T1000 (cell line): ENCODE data around the gene RBM26.
"Not testable (repeated sequence)": the region's sequence is repeated elsewhere in the genome, so short reads cannot be mapped to it uniquely, and the experiment has no call there.

Source experiments
- DNase-seq: peaks from one replicate; lab custom pipeline; 2025; ENCODE audit warnings: mixed read lengths; lab: John Stamatoyannopoulos, UW

RBM26 gene

DNA sequence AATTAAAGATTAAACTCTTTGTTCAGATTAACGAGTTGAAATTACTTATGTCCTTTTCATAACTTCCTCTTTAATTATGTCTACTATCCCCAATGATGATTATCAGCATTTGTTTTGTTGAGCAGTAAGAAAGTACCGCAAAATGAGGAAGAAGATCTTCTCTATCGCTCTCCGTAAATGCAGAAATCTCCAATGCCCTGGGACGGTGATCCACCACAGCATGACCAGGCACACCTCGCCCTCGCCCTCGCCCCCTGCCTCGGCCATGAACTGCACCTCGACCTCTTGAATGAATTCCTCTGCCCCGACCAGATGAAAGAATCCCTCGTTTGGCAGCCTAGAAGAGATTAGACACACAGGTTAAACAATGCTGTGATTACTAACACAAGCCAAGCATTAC, 69.1 kb downstream of the RBM26 start:
- no peak for DNase-seq

DNA sequence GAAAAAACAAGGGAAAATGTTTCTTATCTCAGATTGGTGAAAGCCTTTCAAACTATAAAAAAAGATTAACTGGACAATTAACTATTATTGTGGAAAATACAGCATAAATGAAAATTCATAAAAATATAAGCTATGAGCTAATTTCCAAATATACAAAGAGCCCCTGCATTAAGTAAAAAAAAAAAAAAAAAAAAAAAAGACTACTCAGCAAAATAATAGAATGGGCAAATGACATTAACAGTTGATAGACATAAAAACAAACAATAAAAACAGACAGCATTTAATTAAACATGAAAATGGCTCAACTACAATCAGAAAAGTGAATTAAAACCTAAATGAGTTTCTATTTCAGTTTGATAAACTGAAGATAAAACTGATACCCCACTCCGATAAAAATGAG, 77.5 kb downstream of the RBM26 start:
- DNase-seq = no peak

DNA sequence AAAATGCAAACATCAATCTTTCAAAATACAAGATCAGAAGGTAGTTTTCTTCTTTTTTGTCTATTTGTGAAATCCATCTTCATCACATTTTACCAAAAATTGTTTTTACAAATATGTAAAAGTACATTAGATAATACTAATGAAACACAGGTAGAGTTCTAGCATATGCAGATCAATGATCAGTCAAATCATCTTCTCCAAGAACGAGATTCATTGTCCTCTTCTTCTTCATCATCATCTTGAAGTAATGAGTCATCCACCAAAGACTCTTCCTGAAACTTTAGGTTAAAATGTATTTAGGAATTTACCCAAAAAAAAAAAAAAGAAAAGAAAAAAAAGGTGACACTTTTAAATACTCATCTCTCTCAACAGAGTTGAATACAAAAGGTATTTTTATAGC, 85.6 kb downstream of the RBM26 start:
- no peak for DNase-seq

DNA sequence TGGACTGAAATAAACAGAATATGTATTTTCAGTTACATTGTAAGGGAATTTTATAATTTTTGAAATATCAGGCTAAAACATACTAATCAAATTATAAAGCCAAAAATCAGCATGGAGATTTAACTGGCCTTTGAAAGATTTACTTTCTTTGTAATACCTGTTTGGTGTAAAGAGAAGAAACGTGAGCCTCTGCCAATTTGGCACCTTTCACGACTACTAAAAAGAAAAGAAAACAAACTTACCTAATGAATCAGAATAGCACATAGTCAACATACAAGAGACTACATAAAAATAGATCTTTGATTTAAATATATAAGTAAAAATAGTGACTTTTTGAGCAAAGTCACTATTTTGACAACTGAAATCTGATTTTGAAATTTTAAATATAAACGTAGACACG, 87.4 kb downstream of the RBM26 start:
- no peak for DNase-seq

DNA sequence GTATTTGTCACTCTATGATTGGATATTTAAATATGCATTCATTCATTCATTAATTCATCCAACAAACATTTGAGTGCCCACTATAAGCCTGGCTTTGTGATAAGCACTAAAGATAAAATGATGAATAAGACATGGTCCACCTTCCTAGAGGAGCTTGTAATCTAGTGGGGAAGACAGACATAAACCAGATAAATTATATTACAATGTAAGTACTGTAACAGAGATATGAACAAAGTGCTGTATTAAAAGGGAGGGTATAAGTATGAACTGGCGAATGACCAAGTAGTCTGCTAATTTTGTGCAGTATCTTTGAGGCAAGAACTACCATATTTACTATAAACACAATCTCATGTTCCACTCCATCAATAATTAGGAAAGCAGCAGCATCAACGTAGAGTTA, 88.2 kb downstream of the RBM26 start:
- no peak for DNase-seq

DNA sequence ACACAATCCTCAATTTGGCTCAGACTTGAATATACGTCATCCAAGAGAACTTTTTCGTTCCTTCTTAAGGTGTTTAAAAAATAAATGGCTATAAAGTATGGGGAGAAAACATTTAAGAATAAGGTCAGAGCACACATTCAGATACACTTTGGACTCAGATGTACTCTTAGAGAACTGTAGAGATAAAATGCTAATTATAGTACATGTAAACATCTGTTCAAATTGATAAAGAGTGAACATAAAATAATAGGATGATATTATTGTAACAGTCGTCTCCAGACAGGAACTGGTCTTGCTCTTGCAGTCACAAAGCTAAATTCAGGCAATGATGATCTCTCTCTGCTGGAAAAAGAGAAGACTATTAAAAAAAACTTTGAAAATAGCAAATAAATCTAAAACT, 91.4 kb downstream of the RBM26 start:
- DNase-seq = no peak

DNA sequence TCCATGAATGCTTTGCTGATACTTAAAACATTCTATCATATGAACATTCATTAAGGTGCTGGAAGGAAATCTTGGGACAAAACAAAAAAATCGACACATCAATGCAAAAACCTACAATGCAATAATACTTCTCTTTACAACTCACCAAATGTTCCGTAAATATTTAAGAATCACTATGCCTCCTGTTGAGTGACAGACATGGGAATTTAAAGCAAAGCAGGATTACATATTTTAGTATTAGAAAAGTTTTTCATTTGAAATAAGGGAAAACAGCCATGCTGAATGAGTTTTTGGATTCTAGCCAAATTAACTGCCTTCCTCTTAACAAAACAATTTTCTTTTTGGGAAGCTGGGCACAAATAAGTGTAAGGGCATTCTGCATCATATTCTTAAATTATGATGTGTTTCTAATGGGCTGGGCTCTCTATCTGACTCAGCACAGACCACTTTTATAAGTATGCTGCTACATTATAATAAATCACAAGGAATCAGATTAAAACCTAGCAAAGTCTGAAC, 93.7 kb downstream of the RBM26 start:
- no peak for DNase-seq

DNA sequence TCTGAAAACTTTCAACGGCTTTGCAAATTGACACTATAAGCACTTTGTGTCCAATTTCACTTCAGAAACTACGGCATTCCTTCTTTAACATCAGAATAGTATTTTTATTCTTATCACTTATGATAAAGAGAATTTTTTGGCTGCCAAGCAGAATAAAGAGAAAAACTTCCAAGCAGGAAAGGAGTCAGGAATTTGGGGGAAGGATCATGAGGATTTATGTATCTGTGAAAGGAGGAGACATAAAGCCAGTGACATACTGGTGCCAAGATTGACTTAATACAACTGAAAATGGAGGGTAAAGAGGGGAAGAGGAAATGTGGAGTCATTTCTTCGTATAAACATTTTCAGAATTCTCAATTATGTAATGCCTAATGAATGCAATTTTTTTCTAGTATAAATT, 94.7 kb downstream of the RBM26 start:
- DNase-seq = no peak

DNA sequence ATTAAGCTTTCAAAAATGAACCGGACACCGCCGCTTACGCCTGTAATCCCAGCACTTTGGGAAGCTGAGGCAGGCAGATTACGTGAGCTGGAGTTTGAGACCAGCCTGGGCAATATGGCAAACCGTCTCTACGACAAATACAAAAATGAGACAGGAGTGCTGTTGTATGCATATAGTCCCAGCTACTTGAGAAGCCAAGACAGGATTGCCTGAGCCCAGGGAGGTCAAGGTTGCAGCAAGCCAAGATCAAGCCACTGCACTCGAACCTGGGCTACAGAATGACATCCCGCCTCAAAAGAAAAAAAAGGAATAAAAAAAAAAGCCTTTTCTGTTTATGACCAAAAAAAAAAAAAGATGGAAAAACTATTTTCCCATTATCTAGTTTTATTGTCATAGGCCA, 96.4 kb downstream of the RBM26 start:
- DNase-seq = no peak

DNA sequence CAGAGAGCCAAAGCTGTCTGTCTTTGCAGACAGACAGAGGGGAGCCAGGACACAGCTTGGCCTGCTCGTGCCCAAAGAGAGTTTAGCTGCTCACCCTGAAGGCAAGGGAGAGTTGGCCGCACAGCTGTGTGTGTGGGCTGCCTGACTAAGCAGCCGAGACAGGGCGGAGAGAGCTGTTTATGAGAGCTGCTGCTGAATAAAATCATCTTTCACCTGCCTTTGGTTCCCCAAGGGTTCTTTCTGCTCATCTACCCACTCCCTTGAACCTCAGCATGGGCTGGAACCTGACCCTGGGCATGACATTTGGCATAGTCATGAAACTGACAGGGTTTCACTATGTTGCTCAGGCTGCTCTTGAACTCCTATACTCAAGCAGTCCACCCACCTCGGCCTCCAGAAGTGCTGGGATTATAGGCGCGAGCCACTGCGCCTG, 98.2 kb downstream of the RBM26 start:
- no peak for DNase-seq

DNA sequence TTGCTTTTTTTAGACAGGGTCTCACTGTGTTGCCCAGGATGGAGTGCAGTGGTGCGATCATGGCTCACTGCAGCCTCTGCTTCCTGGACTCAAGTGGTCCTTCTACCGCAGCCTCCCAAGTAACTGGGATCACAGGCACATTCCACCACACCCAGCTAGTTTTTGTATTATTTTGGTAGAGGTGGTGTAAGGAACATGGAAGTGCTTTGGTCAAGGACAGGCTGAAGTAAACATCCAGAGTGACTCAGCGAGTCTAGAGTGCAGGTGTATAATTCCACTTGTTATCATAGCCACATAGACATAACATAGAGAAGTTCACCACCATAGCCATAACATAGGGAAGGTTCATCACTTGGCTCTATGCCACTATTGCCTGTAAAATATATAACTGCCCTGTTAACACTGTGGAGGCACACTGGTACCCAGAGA, 98.6 kb downstream of the RBM26 start:
- DNase-seq = no peak

DNA sequence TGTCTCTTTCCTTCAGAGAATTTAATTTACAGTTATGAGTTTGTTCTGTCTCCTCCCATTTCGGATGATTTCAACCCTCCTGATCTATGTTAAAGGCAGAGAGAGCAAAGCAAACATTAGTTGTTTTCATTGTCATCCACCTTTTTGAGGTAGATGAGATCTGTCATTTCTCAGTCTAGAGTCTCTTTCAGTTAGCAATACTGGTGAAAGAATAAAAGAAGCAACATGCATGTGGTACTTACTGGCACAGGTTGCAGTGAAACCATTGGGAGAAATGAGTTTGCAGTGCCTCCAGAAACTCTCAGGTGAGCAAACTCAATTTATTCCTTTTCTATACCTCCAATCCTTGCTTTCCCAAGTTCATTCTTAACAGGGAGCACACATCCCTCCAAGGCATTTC, 99.4 kb downstream of the RBM26 start:
- no peak for DNase-seq

DNA sequence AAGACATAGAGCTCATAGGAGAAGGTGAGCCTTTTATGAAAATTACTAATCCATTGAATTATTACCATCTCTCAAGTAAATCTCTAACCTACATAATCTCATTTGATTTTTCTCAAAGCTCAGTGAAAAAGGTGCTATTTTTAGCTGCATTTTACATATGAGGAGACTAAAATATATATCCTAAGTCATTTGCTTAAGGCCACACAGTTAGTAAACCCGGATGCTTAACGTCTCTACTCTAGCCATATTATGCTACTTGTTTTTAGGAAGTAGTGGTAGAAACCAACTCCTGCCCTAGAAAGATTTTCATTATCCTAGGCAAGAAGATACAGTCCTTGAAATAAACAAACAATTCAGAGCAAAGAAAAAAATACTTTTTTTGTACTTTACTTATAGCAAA, 108.9 kb downstream of the RBM26 start:
- DNase-seq = no peak

DNA sequence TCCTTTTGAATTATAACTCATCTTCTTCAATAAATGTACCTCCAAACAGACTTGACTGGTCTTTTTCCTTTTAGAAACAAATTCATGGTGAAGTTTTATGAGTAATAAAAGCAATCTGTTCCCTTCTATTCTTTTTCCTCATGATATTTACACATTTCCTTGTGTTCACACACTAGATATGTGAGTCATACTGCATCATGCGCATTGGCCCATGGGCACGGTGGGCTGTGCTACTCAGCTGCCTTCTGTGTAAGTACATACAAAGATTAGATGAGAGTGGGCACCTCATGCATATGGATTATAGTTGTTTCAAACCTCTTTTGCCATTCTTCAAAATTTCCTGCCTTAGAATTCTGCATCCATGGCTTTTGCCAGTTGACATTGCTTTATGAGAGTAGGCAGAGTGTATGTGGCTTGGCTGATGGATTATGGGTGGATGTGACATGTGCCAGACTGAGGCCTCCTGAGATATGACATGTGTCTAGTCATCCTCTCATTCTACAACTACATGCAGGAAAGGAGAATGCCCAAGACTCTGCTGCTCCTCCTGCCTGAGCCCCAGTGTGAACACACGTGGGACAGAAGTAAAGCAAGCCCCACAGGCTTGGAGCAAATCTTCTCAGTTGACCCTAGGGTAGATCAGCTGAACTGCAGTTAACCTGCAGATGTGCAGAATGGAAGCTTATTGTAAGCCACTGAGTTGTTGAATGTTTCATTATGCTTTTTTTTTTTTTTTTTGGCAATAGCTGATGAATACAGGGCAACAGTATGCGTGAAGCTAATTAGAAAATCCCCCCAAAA, 109.9 kb downstream of the RBM26 start:
- no peak for DNase-seq

DNA sequence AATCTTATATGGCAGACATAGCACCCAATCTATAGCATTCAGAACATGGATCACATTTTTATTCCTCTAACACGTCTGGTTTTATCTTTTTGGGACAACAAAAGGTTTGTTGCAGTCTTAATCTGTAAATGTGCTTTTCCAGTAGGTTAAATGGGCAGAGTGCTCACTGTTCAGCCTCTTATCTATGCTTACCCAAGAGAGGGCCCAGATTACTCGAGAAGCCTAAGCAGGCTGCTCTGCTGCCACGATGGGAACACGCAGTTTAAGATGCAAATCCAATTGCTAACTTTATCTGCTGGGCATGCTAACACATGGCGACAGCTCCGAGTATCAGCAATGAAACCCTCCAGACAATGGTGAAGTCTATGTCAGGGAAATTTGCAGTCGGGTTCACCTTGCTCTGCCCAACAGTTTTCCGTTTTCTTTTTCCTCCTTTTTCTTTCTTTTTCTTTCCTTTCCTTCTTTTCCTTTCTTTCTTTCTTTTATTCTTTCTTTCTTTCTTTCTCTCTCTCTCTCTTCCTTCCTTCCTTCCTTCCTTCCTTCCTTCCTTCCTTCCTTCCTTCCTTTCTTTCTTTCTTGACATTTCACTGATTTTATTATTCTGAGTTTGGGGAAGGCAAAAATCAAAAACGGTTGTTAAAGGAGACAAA, 115.3 kb downstream of the RBM26 start:
- DNase-seq = no peak

DNA sequence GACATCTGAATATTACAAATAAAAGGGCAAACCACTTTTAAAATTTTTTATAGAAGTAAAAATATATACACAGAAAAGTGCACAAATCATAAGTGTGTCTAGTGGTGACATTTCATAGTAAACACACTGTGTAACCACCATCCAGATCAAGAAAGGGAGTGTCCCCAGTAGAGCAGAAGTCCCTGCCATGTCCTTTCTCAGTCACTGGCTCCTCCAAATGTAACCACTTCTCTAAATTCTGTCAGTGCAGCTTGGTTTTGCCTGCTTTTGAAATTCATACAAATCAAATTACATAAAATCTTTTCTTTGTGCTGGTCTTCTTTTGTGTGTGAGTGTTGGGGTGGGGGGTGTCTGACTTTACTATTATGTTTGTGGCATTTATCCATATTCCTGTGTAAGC, 116.5 kb downstream of the RBM26 start:
- no peak for DNase-seq

DNA sequence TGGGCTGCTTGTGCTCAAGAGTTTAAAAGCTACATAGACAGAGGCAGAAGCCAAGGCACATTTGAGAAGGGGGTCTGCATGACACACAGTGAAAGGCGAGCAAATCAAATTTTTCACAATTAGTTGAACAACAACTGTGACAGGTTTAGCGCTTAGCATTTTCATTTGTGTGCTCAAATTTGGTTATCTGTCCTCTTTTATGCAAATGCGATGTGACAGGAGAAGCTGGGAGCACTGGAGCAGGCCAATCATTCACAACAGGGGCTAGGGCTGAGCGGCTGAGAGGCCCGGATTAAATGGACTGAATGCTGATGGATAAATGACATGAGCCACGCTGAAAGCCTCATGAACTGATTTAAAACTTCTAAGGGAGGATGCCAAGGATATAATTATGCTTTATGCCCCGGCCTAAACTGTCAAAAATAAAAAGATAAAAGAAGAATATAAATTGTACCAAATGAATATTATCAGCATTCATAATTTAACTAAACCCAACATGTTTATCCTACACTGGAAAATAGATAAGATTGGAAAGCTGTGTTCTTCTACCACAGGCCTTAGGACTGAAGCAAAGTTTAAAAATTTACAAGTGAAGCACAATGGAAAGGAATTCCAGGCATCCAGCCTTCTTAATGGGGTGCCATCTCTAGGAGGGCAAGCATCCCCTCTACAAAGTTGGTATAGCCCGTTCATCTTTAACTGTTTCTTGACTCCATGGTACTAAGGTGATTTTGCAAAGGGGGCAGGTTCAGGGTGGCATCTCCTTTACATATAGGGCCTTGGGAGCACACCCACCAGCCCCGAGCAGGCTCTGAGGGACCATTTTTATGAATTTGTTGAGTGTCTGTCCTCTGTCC, 117.9 kb downstream of the RBM26 start:
- no peak for DNase-seq

DNA sequence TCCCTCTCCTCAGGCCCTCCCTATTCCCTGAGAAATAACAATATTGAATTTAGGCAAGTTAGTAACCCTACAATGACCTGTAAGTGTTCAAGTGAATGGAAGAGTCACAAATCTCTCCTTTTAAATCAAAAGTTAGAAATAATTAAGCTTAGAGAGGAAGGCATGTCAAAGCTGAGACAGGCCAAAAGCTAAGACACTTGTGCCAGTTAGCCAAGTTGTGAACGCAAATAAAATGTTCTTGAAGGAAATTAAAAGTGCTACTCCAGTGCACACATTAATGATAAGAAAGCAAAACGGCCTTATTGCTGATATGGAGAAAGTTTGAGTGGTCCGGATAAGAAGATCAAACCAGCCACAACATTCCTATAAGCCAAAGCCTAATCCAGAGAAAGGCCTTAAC, 120.9 kb downstream of the RBM26 start:
- DNase-seq = no peak

DNA sequence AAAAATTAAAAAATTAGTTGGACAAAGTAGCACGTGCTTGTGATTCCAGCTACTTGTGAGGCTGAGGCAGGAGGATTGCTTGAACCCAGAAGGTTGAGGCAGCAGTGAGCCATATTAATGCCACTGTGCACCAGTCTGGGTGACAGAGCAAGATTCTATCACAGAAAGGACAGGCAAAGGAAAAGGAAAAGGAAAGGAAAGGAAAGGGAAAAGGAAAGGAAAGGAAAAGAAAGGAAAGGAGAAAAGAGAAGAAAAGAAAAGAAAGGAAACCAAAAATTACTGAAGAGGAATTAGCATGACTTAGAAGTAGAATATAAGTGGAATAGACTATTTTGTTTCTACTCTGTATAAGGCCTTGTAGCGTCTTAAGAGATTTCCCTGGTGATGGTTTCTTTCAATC, 122.3 kb downstream of the RBM26 start:
- DNase-seq = no peak

DNA sequence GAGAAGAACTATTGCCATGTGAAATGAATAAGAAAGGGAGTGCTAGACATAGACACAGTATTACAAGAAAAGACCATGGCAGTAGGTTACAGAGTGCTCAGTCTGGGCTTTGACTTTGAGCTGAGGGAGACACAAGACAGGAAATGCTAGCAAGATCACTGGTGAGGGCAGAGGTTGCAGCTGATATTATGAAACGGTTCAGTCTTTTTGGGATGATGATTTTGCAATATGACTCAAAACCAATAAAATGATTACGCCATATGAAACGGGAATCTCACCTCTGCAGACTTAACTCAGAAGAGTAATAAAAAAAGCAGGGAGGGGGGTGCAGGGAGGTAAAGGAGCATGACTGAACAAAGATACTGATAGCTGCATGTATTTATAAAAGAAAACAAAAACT, 123.1 kb downstream of the RBM26 start:
- no peak for DNase-seq

DNA sequence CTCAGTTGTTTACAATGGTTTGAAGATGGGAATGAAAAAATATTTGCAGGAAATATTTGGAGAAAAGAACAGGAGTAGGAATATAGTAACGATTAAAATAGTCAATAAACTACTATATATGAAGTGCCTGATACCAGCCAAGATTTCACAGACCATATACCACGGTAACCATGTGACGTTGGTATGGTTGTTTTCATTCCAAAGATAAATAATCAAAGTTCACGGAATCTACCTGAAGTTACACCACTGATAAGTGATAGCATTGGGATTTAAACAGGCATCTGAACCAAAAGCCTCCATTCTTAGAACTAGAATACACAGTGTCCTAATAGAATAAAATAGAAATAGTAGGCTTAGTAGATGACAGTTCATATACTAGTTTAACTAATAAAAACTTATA, 123.5 kb downstream of the RBM26 start:
- no peak for DNase-seq

DNA sequence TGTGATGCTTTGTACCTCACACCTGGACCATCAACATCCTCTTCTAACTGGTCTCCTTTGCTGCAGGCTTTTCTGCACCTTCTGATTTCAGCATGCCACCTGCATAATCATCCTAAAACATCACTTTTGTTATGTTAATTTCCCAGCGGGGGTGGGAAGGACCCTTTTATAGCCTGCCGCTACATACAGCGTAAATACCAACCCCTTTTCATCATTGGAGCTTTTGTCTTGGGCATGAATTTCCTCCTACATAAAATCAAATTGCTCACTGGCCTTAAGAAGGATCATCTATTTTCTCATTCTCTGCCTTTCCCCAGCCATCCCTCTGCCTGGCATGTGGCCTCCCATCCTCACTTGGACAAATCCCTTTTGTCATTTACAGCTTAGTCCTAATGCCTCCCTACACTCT, 124.7 kb downstream of the RBM26 start:
- DNase-seq = no peak

DNA sequence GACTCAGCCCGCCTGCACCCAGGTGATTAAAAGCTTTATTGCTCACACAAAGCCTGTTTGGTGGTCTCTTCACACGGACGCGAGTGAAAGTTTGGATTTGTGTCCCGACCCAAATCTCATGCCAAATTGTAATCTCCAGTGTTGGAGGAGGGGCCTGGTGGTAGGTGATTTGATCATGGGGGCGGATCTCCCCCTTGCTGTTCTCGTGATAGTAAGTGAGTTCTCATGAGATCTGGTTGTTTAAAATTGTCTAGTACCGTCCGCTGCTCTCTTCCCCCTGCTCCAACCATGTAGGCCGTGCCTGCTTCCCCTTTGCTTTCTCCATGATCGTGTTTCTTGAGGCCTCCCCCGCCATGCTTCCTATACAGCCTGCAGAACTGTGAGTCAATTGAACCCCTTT, 126.3 kb downstream of the RBM26 start:
- DNase-seq = not testable (repeated sequence)
